Peyer's patch (tissue), 4 donors: Measurements from ENCODE around the gene SGTA. TPM values are rescaled to one million over a fixed set of nuclear protein-coding genes. Genes with fewer than 3 reads are reported as not detected.

Experiments
- DNase-seq, 3 donors: peaks; one replicate each; pipeline ENCODE4 v3.0.0-alpha.2; 2017 to 2019
- H3K27ac ChIP-seq, 4 donors: fragments of 200-600 bp; sonication (generic); one replicate each; pipeline ENCODE4 v1.5.1; 2016 to 2019
- H3K27me3 ChIP-seq, 2 donors: fragments of 200-600 bp; sonication (generic); one replicate each; pipeline ENCODE4 v1.5.1; 2019
- H3K36me3 ChIP-seq, 3 donors: fragments of 200-600 bp; sonication (generic); one replicate each; pipeline ENCODE4 v1.5.1; 2016 to 2019
- H3K4me1 ChIP-seq, 4 donors: fragments of 200-600 bp; sonication (generic); one replicate each; pipeline ENCODE4 v1.5.1; 2016 to 2019
- H3K4me3 ChIP-seq, 4 donors: fragments of 200-600 bp; sonication (generic); 1 replicate in 3 of 4; 2 replicates in 1 of 4; pipeline ENCODE4 v1.5.1; 2016 to 2019; ENCODE audit warnings: mild to moderate bottlenecking in 1 of 4
- H3K9me3 ChIP-seq, 4 donors: fragments of 200-600 bp; sonication (generic); one replicate each; pipeline ENCODE4 v1.5.1; 2016 to 2019; ENCODE audit warnings: mild to moderate bottlenecking in 1 of 4
- CTCF ChIP-seq, 6 experiments: fragments of 450-650 bp in 4 of 6; fragments of 200-600 bp in 2 of 6; sonication (generic) in 1 of 6; IDR thresholded peaks; one replicate each; pipeline ENCODE4 v1.5.1; 2017 to 2019; ENCODE audit warnings: antibody characterized with exemption in 6 of 6, mild to moderate bottlenecking in 3 of 6, moderate library complexity in 1 of 6
- POLR2A ChIP-seq, 2 donors: fragments of 450-650 bp; IDR thresholded peaks; one replicate each; pipeline ENCODE4 v1.5.1; 2017; ENCODE audit warnings: antibody characterized with exemption in 2 of 2, mild to moderate bottlenecking in 2 of 2, moderate library complexity in 2 of 2
- total RNA-seq, 4 donors: library from RNA; depleted of rRNA; stranded (reverse); fragments of >200 nt; gene quantifications; one replicate each; pipeline ENCODE4 v1.1.0, GENCODE V29; 2016

Gene SGTA
- total RNA-seq, 4 donors from 2014 or later, result 26.4 to 62.5 (median 45.7) TPM

GRCh38 chr19:2744113-2744512 is 39.0 kb downstream of the SGTA start:
- no peaks in the 10 kb centered on the region for H3K9me3 ChIP-seq
- no peak overlapping the region for H3K4me3 ChIP-seq
- H3K4me1 ChIP-seq, result peaks cover 0 to 7% (median 5%) of the 10 kb centered on the region in 4 donors
- H3K27ac ChIP-seq, result no peak overlapping the region
- no peak for DNase-seq
- no peaks in the 10 kb centered on the region for H3K36me3 ChIP-seq
- H3K27me3 ChIP-seq, result no peaks in the 10 kb centered on the region
- TF ChIP-seq POLR2A (IDR thresholded peaks at IDR 0.05) (no peak), CTCF (IDR thresholded peaks at IDR 0.05) (no peak)

GRCh38 chr19:2743099-2743498 is 40.0 kb downstream of the SGTA start:
- Histone ChIP-seq H3K4me1 (peaks cover 0 to 14% (median 2%) of the 10 kb centered on the region in 4 donors), H3K9me3 (no peaks in the 10 kb centered on the region), H3K27me3 (no peaks in the 10 kb centered on the region), H3K4me3 (no peak overlapping the region), H3K27ac (no peak overlapping the region), H3K36me3 (no peaks in the 10 kb centered on the region)
- no peak for DNase-seq
- TF ChIP-seq POLR2A (IDR thresholded peaks at IDR 0.05) (no peak), CTCF (IDR thresholded peaks at IDR 0.05) (no peak)

GRCh38 chr19:2740314-2740656 is 42.8 kb downstream of the SGTA start:
- Histone ChIP-seq H3K27ac (no peak overlapping the region), H3K4me3 (peak overlapping the region in 2 of 4 donors; percentile 78 to 97), H3K4me1 (peaks cover 0 to 15% (median 2%) of the 10 kb centered on the region in 4 donors), H3K9me3 (no peaks in the 10 kb centered on the region), H3K27me3 (no peaks in the 10 kb centered on the region), H3K36me3 (peaks cover 0 to 17% (median 0%) of the 10 kb centered on the region in 3 donors)
- TF ChIP-seq CTCF (IDR thresholded peaks at IDR 0.05), result no peak
- no peak for TF ChIP-seq POLR2A (IDR thresholded peaks at IDR 0.05)
- no peak for DNase-seq

- TF ChIP-seq POLR2A (IDR thresholded peaks at IDR 0.05) (peak in 1 of 2 donors; percentile 27), CTCF (IDR thresholded peaks at IDR 0.05) (peak in 5 of 6 experiments; percentile 19 to 55 (median 44))
- no peaks in the 10 kb centered on the region for H3K27me3 ChIP-seq
- peaks cover 0 to 22% (median 0%) of the 10 kb centered on the region in 3 donors for H3K36me3 ChIP-seq
- peaks cover 0 to 15% (median 2%) of the 10 kb centered on the region in 4 donors for H3K4me1 ChIP-seq
- peak; percentile 97 to 99 (median 98) for DNase-seq
- H3K4me3 ChIP-seq, result peak within 1 kb of the TSS; percentile 78 to 99 (median 92)
- peak within 1 kb of the TSS; percentile 49 to 92 (median 61) for H3K27ac ChIP-seq
- H3K9me3 ChIP-seq, result no peaks in the 10 kb centered on the region
These were observed 43.3 kb downstream of the SGTA start, which contains the start of gene SLC39A3 for GRCh38 chr19:2739602-2740313. Gene SLC39A3 (minus strand): TSS chr19:2740017. CDS start chr19:2737257, 2,760 bp downstream.

- Histone ChIP-seq H3K27ac (no peak overlapping the region), H3K4me1 (peaks cover 0 to 15% (median 2%) of the 10 kb centered on the region in 4 donors), H3K27me3 (no peaks in the 10 kb centered on the region), H3K36me3 (peaks cover 0 to 38% (median 0%) of the 10 kb centered on the region in 3 donors), H3K4me3 (no peak overlapping the region), H3K9me3 (no peaks in the 10 kb centered on the region)
- TF ChIP-seq POLR2A (IDR thresholded peaks at IDR 0.05) (no peak), CTCF (IDR thresholded peaks at IDR 0.05) (no peak)
- DNase-seq, result no peak
These were observed 46.4 kb downstream of the SGTA start for GRCh38 chr19:2736550-2737190.
